NCI-H526 treated with DMSO at 0.1 percent for 48 hours (cell line): ENCODE results near the gene PLA2G5.
"Not testable (repeated sequence)": the region's sequence is repeated elsewhere in the genome, so short reads cannot be mapped to it uniquely, and the experiment has no call there.

ENCODE experiments used
- DNase-seq: peaks from one replicate; lab custom pipeline; 2025; lab: John Stamatoyannopoulos, UW

Gene PLA2G5

DNA sequence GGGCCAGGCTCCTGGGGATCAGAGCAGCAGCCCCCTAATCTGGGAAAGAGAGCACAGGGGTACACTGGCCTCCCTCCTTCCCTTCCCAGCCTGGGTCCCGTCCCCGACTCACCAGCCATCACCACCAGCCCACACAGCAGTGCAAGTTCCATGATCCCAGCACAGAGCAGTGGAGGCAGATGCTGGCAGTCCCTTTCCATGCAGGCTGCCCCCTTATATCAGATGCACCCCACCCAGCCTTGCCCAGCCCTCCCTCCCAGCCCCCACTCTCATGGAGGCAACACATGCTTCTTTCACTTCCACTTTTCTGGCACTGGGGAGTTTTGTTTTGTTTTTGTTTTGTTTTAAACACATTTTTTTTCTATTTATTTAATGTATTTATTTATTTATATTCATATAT is 49.4 kb downstream of the PLA2G5 start, which contains the start of gene PLA2G2D:
Gene PLA2G2D, minus strand, starts transcription at position 190 of the 400 bp plus-strand sequence. Its CDS starts 38 bp downstream, at position 152.
- no peak for DNase-seq

- DNase-seq: no peak
Observed at GRCh38 chr1:20120796-20121195, 50.8 kb downstream of the PLA2G5 start.

DNA sequence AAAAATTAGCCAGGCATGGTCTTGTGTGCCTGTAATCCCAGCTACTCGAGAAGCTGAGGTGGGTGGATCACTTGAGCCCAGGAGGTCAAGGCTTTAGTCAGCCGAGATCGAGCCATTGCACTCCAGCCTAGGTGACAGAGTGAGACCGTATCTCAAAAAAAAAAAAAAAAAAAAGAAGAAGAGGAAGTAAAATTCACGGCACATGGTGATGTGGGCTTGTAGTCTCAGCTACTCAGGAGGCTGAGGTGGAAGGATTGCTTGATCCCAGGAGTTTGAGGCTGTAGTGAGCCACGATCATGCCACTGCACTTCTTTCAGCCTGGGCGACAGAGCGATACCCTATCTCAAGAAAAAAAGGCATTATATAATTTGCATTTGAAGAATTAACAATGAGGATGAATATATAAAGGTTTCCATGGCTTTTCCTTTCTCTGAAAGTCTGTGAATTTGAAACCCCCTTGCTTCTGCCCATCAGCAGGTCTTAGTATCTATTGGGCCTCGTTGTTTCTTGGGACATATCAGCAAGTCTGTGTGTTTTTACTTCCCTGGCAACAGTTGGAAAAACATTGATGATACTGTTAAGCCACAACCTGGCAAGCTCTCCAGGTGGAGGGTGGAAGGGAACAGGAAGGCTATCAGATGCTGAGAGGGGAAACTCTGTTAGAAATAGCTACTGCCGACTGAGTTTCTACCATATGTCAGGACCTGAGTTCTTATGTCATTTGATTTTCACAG is 53.9 kb downstream of the PLA2G5 start:
- DNase-seq: no peak

GRCh38 chr1:20124456-20125057 is 54.6 kb downstream of the PLA2G5 start:
- DNase-seq: no peak

GRCh38 chr1:20125100-20125499 is 55.1 kb downstream of the PLA2G5 start:
- no peak for DNase-seq

GRCh38 chr1:20126041-20126805 is 56.2 kb downstream of the PLA2G5 start:
- DNase-seq: no peak

GRCh38 chr1:20126806-20127440 is 56.9 kb downstream of the PLA2G5 start:
- DNase-seq: no peak

DNA sequence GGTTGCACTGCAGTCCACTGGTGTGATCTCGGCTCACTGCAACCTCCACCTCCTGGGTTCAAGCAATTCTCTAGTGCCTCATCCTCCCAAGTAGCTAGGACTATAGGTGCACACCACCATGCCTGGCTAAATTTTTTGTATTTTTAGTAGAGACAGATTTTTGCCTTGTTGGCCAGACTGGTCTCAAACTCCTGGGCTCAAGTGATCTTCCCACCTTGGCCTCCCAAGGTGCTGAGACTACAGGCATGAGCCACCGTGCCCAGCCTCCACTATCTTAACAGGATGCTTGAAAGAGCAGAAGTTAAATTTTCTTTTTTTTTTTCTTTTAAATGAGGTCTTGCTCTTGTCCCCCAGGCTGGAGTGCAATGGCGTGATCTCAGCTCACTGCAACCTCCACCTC is 60.5 kb downstream of the PLA2G5 start:
- DNase-seq: not testable (repeated sequence)

- no peak for DNase-seq
Observed at GRCh38 chr1:20134995-20135394, 65.0 kb downstream of the PLA2G5 start.

- no peak for DNase-seq
Observed at GRCh38 chr1:20136249-20136648, 66.3 kb downstream of the PLA2G5 start.

- no peak for DNase-seq
Observed at GRCh38 chr1:20137055-20137454, 67.1 kb downstream of the PLA2G5 start.

- no peak for DNase-seq
Observed at GRCh38 chr1:20137604-20138003, 67.6 kb downstream of the PLA2G5 start.

- no peak for DNase-seq
Observed at GRCh38 chr1:20138346-20138745, 68.4 kb downstream of the PLA2G5 start.

GRCh38 chr1:20138961-20139550 is 69.1 kb downstream of the PLA2G5 start, which contains the start of gene PLA2G2F:
Gene PLA2G2F, plus strand, starts transcription at chr1:20139323. Its CDS starts 105 bp downstream, at chr1:20139428.
- DNase-seq: no peak

DNA sequence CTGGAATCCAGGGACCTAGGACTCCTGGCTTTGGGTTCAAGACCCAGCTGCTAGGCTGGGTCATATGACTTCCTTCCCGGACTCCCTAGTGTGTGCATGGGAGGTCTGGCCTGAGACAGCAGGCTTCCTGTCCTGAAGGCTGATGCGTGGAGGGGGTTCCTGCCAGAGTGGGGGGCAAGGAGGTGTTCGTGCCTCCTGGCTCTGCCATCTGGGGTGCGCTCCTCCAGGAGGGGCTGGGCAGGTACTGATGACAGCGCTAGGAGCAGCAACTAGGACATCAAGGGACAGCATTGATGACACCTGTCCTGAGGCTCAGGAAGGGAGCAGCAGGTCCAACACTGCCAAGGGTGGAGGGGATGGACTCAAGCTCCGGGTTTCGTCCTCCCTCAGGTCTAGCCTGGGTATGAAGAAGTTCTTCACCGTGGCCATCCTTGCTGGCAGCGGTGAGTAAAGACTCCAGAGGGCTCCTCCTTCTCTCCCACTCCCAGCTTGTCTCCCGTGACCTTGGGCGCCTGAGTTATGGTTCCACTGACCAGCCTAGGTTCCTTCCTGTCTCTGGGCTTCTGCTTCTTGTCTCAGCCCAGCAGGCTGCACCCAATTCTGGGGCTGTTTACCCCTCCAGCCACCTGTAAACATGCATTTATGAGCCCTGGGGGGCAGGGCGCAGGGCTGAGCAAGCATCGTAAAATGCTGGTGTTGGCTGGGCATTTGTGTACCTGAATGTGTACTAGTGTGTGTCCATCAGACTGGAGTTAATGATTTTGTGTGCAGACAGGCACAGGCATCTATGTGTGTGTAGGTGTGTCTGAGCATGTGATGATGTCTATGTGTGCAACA is 70.0 kb downstream of the PLA2G5 start:
- no peak for DNase-seq

DNA sequence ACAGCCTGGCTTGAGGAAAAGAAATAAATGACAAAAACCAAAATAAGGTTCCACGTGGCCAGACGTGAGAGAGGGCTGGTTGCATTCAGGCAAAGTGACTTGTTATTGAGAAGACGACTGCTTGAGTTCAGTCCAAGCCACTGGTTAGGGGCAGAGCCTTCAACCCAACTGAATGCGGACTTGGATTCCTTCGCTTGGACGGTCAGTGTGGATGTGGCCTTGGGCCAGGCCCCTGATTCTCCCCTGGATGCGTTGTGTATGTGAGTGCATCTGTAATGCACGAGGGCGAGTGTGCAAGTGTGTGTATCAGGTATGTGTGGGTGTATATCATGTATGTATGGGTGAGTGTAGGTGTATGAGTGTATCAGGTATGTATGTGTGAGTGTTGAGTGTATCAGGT is 71.0 kb downstream of the PLA2G5 start:
- DNase-seq: no peak

DNA sequence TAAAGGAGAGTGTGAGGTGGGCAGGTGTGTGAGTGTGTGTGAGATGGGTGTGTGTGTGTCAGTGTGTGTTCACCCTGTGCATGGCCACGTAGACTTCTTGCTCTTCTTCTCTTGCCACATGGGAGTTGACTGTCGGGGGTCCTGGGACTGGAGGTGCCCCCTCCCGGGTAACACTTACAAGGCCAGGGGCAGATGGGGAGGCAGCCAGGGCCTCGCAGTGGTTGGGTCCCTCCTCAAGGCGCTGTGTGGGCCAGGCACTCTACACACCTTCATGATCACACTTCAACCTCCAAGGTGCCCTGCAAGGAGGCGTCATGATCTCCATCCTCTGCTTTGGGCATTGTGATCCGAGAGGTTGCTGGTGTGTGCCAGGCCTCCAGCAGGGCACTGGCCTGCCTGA is 71.5 kb downstream of the PLA2G5 start:
- DNase-seq: no peak
